ENCODE data around the gene KIF25. TPM values are rescaled to one million over a fixed set of nuclear protein-coding genes. Genes with fewer than 3 reads are reported as not detected.
"Not testable (repeated sequence)": the region's sequence is repeated elsewhere in the genome, so short reads cannot be mapped to it uniquely, and the experiment has no call there.

Gene KIF25
- total RNA-seq, 2 experiments from 2014 or later = not detected

- Mint-ChIP-seq H3K27me3 (no peaks in the 10 kb centered on the region), H3K27ac (no peak overlapping the region), H3K4me1 (ENCODE audit: low read depth) (no peaks in the 10 kb centered on the region), H3K36me3 (ENCODE audit: low read depth) (no peaks in the 10 kb centered on the region), H3K9me3 (no peaks in the 10 kb centered on the region), H3K4me3 (no peak overlapping the region)
- intact Hi-C loops (cut with micrococcal nuclease) = no loop called here
- no peak for ATAC-seq
- TF ChIP-seq CTCF (IDR thresholded peaks at IDR 0.05) = no peak
- ChIA-PET POLR2A (no interaction called here), CTCF (no interaction called here)
- no peak for DNase-seq
These were observed 22.7 kb upstream of the KIF25 start for GRCh38 chr6:167974640-167975344.

DNA sequence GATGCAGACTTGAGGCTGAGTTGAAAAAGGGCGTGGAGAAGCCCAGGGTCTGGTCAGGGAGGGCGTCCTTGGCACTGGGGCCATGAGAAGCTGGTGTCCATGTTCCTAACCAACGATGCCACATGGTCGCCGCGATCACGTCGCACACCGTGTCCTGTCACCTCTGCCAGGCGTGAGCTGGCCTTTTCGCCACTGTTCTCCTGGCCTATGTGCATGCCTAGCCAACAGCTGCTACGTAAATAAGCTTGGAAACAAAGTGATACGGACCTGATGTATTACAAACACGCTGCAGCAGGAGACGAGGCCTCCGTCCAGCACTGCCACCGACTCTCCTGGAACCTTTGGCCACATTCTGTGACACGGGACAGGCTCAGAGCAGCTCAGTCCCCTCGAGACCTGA is 22.0 kb upstream of the KIF25 start:
- CTCF ChIA-PET = no interaction called here
- H3K36me3 Mint-ChIP-seq (ENCODE audit: low read depth) = no peaks in the 10 kb centered on the region
- POLR2A ChIA-PET = no interaction called here

GRCh38 chr6:167976116-167976657 is 21.3 kb upstream of the KIF25 start:
- POLR2A ChIA-PET; H3K4me1 Mint-ChIP-seq (ENCODE audit: low read depth); intact Hi-C loops (cut with micrococcal nuclease); H3K4me3 Mint-ChIP-seq; H3K27ac Mint-ChIP-seq; DNase-seq; H3K36me3 Mint-ChIP-seq (ENCODE audit: low read depth); ATAC-seq; H3K27me3 Mint-ChIP-seq; CTCF ChIA-PET; H3K9me3 Mint-ChIP-seq: not testable (repeated sequence)

More for the DNA sequence above, 22.0 kb upstream of the KIF25 start:
- TF ChIP-seq CTCF (IDR thresholded peaks at IDR 0.05) = no peak
- Mint-ChIP-seq H3K9me3 (no peaks in the 10 kb centered on the region), H3K27ac (no peak overlapping the region), H3K4me3 (no peak overlapping the region), H3K4me1 (ENCODE audit: low read depth) (no peaks in the 10 kb centered on the region), H3K27me3 (no peaks in the 10 kb centered on the region)
- DNase-seq = no peak
- intact Hi-C loops (cut with micrococcal nuclease) = no loop called here
- no peak for ATAC-seq

DNA sequence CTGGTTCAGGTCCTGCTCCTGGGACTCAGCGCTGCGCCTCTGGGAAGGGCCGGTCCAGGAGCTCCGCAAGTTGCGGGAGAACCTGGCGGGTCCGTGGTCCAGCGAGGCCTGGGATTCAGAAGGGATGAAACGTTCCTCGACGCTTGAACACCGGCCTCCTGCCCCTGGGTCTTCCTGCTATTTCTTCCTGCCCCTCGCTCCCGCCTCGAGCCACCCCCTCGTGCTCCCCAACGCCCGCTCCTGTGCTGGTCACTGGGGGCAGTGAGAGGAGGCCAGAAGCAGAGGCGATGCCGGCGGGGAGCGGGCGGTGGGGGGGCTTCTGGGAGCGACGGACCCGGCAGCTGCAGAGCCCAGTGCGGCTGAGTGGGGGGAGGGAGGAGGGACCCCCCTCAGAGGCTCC is 20.8 kb upstream of the KIF25 start:
- POLR2A ChIA-PET = no interaction called here
- Mint-ChIP-seq H3K9me3 (no peaks in the 10 kb centered on the region), H3K4me3 (no peak overlapping the region), H3K27me3 (no peaks in the 10 kb centered on the region), H3K27ac (no peak overlapping the region), H3K4me1 (ENCODE audit: low read depth) (no peaks in the 10 kb centered on the region), H3K36me3 (ENCODE audit: low read depth) (no peaks in the 10 kb centered on the region)
- ATAC-seq (no peak), DNase-seq (no peak)
- intact Hi-C loops (cut with micrococcal nuclease) = no loop called here
- CTCF ChIA-PET = no interaction called here
- TF ChIP-seq CTCF (IDR thresholded peaks at IDR 0.05) = no peak

DNA sequence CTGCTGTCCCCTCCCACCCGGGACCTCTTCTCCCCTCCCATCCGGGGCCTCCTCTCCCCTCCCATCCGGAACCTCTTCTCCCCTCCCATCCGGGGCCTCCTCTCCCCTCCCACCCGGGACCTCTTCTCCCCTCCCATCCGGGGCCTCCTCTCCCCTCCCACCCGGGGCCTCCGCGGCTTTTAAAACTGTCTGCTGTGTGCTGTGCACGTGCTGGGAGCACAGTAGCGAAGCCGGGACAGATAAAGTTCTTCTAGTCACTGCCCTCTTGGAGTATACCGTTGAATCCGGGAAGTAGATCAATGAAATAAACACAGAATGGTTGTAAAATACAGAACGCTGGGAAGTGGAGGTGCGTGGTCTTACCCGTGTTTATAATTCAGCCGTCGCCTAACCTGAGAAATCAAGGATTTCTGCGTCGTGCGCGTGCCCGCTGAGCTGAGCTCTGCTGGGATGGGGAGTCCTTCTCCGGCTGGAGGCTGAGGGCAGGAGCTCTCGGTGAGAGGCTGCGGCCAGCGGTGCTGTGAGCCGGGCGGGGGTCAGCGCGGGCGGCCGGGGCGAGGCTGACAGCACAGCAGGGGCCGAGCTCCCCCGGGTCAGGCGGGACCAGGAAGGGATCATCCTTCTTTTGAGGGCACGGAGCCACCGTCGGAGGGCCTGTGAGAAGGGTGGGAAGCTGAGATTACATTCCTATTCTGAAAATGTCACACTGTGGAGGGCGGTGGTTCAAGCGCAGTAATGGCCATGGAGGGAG is 19.6 kb upstream of the KIF25 start:
- intact Hi-C loops (cut with micrococcal nuclease) = no loop called here
- no peak overlapping the region for H3K4me3 Mint-ChIP-seq
- no peaks in the 10 kb centered on the region for H3K9me3 Mint-ChIP-seq
- no peak overlapping the region for H3K27ac Mint-ChIP-seq
- POLR2A ChIA-PET = no interaction called here
- no peaks in the 10 kb centered on the region for H3K36me3 Mint-ChIP-seq (ENCODE audit: low read depth)
- no peak for ATAC-seq
- DNase-seq = no peak
- no peak for TF ChIP-seq CTCF (IDR thresholded peaks at IDR 0.05)
- no peaks in the 10 kb centered on the region for H3K4me1 Mint-ChIP-seq (ENCODE audit: low read depth)
- H3K27me3 Mint-ChIP-seq = no peaks in the 10 kb centered on the region
- CTCF ChIA-PET = no interaction called here

Measured in activated CD8-positive, alpha-beta T cell treated with anti-CD3 and anti-CD28 coated beads for 36 hours (primary cell).